GM19043 (cell line): ENCODE results near the gene ESM1.
"Not testable (repeated sequence)": the region's sequence is repeated elsewhere in the genome, so short reads cannot be mapped to it uniquely, and the experiment has no call there.

Experiments used
- ATAC-seq: cut with Tn5 transposase; IDR thresholded peaks from one replicate; pipeline ENCODE4 v1.9.1; 2021; ENCODE audit warnings: low read depth; ENCODE audit not compliant: unreplicated experiment

ESM1 gene, protein sequence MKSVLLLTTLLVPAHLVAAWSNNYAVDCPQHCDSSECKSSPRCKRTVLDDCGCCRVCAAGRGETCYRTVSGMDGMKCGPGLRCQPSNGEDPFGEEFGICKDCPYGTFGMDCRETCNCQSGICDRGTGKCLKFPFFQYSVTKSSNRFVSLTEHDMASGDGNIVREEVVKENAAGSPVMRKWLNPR

DNA sequence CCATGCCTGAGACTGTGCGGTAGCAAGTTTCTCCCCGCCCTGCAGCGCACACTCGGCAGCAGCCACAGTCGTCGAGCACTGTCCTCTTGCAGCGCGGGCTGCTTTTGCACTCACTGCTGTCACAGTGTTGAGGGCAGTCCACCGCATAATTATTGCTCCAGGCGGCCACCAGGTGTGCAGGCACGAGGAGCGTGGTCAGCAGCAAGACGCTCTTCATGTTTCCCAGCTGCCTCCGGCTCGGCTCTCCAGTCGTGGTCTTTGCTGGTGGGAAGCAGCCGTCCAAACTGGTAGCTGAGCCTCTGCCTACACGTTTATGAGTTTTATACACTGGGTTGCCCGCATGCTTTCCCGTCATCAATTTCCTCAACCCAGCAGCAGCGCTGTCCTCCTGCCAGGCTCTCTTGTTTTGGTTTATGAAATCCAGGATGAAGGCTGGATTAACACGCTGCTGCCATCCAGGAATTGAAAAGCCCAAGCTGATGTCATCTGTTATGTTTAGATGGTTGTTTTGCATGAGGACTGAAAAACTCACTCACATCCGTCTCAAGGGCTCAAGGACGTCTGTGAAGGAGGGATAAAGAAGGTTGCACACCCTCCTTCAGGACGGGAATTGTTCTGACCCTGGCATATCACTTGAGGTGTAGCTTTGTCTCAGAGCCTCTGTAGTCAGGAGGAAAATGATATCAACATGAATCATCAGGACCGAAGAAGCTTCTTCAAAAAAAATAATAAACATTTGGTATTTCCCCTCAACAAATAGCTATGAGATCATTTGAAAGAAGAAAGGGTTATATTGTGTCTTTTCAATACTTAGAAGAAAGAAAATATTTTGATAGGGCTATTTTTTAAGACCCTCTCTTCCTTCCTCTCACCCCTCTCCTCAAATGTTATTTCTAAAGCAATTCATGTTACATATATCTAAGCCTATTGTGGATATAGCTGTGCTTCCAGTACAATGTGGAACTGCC lies at the start of gene ESM1:
ESM1 (minus strand) TSS at position 293 of the 968 bp plus-strand sequence; CDS start at position 217, 76 bp downstream.
- ATAC-seq = no peak

GRCh38 chr5:55033568-55033967 lies 48.2 kb upstream of the ESM1 start:
- no peak for ATAC-seq

- no peak for ATAC-seq
Measured at GRCh38 chr5:55031492-55031891, 46.1 kb upstream of the ESM1 start.

DNA sequence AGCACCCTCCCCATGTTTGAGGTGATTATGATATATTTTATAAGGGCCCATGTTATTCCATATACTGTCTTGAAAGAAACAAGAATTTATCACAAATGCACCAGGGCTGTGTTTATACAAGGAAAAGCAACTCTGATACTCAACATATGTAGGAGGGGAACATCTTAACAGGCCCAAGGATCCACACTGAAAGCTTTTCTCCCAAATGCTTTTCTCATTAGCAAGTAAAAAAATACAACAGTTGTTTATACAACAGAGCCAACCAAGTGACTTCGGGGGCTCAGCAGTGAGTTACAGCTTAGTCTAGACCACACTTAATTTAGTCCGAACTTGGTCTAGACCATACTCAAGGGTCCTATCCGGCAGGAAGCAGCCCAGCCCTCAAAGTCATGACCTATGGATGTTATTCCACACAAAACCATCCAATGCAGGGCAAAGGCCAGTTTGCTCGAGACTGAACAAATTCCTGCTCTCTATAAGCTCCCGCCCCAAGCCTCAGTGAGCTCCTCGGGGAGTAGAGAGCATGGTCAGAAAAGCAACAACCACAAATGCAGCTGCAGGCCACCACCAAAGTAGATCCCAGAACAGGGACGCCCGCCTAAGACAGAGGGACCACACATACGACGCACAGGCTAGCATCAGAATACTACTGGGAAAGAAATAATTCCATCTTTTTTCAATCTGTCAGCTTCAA lies 45.4 kb upstream of the ESM1 start:
- ATAC-seq = no peak

- ATAC-seq = no peak
Measured at GRCh38 chr5:55030220-55030619, 44.8 kb upstream of the ESM1 start.

DNA sequence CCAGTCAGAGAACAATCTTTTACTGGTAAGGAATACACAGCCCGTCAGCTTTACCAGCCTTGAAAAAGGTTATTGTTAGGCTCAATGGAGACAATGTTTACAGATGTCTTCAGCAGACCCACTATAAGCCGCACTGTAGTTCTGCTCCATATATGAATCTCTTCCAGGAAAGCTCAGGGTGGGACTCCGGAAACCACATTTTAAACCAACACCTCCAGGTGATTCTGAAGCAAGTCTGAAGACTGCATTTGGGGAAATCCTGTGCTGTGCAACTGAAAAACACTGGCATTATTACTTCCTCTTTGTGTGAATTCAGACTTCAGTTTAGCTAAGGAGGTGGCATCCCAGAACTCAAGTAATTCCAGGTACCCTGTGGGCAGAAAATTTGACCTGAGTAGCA lies 42.2 kb upstream of the ESM1 start:
- ATAC-seq = no peak

DNA sequence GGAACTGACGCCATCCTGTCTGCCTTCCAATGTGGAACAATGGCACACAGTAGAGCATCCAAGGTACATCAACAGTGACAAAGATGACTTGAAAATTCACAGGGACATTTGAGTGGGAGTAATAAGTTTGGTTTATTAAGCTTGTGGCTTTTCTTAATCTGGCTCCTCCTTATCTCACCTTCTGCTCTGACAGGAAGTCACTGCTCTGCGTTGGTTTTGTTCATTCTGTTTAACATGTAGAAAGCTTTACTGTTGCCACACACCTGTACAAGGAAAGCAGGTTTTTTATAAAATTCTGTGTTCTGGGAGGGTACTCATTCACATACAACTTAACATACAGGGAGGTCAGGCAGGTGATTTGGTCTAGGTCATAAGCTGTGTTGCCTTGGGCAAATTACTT lies 37.1 kb upstream of the ESM1 start:
- no peak for ATAC-seq

DNA sequence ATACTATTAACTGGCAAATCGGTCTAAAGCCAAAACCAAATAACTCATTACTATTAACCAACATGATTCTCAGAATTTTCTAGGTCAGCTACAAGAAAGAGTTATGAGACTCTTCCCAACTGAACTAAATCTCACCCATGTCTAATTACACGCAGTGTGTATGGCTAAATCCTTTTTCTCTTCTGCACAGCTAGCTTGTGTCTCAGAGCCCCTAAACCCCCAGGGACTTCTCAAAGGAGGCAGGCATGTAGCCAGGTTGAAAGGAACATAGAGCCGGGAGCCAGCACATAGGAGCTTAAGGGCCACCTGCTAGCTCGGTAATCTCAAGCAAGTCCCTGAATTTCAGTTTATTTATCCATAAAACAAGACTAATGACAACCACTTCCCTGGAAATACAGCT lies 36.4 kb upstream of the ESM1 start:
- no peak for ATAC-seq

DNA sequence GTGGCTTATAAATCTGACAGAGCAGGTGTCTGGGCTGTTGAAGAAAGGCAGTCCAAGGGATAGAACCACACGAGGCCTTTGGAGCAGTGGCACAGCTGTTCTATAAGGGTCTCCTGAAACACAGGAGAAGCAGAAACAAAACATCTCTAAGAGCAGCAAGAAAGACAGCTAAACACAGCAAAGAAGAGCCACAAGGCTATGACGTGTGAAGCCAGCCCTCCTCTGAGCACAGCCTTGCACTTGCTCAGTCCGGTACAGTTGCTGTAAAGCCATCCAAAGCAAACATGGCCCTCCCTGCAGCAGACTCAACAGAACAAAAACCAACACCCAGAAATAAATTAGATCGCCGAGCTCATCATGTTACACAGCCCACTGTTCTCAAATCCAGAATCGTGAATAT lies 36.0 kb upstream of the ESM1 start:
- ATAC-seq = no peak

DNA sequence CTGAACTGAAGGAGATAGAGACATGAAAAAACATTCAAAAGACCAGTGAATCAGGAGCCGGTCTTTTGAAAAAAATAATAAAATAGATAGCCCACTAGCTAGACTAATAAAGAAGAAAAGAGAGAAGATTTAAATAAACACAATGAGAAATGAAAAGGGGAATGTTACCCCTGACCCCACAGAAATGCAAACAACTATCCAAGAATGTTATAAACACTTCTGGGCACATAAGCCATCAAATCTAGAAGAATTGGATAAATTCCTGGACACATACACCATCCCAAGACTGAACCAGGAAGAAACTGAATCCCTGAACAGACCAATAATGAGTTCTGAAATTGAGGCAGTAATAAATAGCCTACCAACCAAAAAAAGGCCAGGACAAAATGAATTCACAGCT lies 24.8 kb upstream of the ESM1 start:
- not testable (repeated sequence) for ATAC-seq

DNA sequence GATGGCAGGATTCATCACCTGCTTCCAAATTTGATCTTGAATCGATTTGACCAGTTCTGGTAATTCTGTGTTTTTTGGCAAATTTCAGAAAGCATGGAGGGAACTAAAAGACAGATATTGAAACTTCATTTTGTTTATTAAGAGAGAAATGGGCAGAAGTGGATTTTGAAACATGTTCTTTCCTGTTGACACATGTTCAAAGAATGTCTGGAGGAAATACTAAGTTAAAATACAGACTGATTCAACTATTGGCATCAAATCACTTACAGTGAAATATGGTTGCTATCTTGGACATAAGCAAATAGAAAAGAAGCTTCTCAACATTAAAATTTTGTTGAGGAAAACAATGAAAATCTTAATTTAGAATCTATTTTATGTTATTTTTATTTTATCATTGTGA lies 19.3 kb upstream of the ESM1 start:
- no peak for ATAC-seq

GRCh38 chr5:55003432-55004065 lies 18.2 kb upstream of the ESM1 start:
- no peak for ATAC-seq

DNA sequence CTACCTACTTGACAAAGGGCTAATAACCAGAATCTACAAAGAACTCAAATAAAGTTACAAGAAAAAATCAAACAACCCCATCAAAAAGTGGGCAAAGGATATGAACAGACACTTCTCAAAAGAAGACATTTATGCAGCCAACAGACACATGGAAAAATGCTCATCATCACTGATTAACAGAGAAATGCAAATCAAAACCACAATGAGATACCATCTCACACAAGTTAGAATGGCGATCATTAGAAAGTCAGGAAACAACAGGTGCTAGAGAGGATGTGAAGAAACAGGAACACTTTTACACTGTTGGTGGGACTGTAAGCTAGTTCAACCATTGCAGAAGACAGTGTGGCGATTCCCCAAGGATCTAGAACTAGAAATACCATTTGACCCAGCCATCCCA lies 16.8 kb upstream of the ESM1 start:
- ATAC-seq = not testable (repeated sequence)

- no peak for ATAC-seq
Measured at GRCh38 chr5:54997081-54997480, 11.7 kb upstream of the ESM1 start.

- no peak for ATAC-seq
Measured at GRCh38 chr5:54996466-54996865, 11.1 kb upstream of the ESM1 start.

DNA sequence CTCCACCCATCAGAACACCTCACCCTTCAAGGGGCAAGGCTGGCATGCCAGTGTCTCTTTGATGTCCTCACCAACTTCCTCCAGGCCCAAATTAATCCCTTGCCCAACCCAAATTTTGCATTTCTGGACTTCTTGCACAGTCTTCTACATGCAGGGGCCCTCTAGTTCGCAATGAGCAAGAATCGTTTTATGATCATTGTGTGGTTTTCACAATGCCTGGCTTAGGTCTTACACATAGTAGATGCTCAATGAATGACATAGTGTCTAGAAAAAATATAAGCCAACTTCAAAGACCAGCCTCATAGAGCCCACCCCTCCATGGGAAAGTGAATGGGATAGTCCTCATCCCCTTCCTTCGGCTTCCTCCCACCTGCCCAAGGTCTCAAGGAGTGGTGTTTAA lies 9.8 kb upstream of the ESM1 start:
- ATAC-seq = no peak

- ATAC-seq = no peak
Measured at GRCh38 chr5:54994628-54995027, 9.2 kb upstream of the ESM1 start.

- ATAC-seq = no peak
Measured at GRCh38 chr5:54993318-54993717, 7.9 kb upstream of the ESM1 start.

DNA sequence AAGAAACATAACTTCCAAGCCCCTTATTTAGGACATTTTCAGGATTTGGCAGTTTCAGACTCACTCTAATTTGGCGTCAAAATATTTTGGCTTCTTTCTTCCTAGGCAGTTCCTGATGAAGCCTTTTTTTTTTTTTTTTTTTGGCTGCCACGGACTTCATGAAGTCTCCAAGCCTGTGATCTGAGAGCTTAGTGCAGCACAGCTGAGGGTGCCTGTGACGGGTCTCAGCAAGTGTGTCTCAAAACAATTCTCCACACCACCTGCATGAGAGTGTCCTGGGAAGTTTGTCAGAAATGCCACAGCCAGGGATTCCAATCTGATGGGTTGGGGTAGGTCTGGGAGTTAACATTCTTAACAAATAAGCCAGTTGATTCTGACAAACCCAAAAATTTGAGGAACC lies 6.0 kb upstream of the ESM1 start:
- ATAC-seq = no peak

GRCh38 chr5:54990841-54991258 lies 5.5 kb upstream of the ESM1 start:
- no peak for ATAC-seq

DNA sequence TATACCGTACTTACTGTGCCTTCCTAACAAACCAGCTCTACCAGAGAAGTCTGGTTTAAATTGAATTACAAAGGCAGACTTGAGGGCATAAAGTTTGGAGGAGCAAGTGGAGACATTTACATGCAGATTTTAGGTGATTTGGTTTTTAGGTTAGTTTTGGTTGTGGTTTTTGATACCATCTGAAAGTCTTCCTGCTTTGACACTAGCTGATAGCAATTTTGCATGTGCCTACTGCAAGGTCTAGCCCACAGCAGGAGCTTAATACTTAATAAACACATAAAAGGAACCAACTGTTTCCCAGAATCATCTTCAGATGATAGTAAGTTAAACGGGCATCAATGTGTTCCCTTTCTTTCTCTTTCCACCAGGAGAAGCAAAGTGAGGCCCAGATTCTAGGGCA lies 3.4 kb upstream of the ESM1 start:
- ATAC-seq = no peak
